Measurements from ENCODE around the gene RFC4.

The RFC4 gene

GRCh38 chr3:186757214-186757613 is 49.1 kb downstream of the RFC4 start:
- FAIRE-seq (no peak), DNase-seq (ENCODE audit: insufficient read length, low spot score) (no peak)
- TF ChIP-seq POLR2A (IDR thresholded peaks at IDR 0.05; ENCODE audit: low read depth, low read length) (no peak), POLR2AphosphoS5 (IDR thresholded peaks at IDR 0.05; ENCODE audit: low read depth, low read length) (no peak), POU2F2 (IDR thresholded peaks at IDR 0.05; ENCODE audit: low read depth, low read length) (no peak), PAX5 (IDR thresholded peaks at IDR 0.05; ENCODE audit: insufficient read depth, low read length, severe bottlenecking) (no peak), SPI1 (IDR thresholded peaks at IDR 0.05; ENCODE audit: low read depth, low read length) (no peak), TAF1 (IDR thresholded peaks at IDR 0.05; ENCODE audit: low read depth, low read length) (no peak)

GRCh38 chr3:186754871-186755270 is 51.4 kb downstream of the RFC4 start:
- no peak for DNase-seq (ENCODE audit: insufficient read length, low spot score)
- no peak for FAIRE-seq
- TF ChIP-seq POLR2AphosphoS5 (IDR thresholded peaks at IDR 0.05; ENCODE audit: low read depth, low read length) (no peak), SPI1 (IDR thresholded peaks at IDR 0.05; ENCODE audit: low read depth, low read length) (no peak), PAX5 (IDR thresholded peaks at IDR 0.05; ENCODE audit: insufficient read depth, low read length, severe bottlenecking) (no peak), POLR2A (IDR thresholded peaks at IDR 0.05; ENCODE audit: low read depth, low read length) (no peak), TAF1 (IDR thresholded peaks at IDR 0.05; ENCODE audit: low read depth, low read length) (no peak), POU2F2 (IDR thresholded peaks at IDR 0.05; ENCODE audit: low read depth, low read length) (no peak)

- FAIRE-seq (no peak), DNase-seq (ENCODE audit: insufficient read length, low spot score) (no peak)
- TF ChIP-seq TAF1 (IDR thresholded peaks at IDR 0.05; ENCODE audit: low read depth, low read length) (no peak), POLR2AphosphoS5 (IDR thresholded peaks at IDR 0.05; ENCODE audit: low read depth, low read length) (no peak)
These were observed 52.3 kb downstream of the RFC4 start for GRCh38 chr3:186754006-186754405.

- FAIRE-seq, result no peak
- no peak for TF ChIP-seq TAF1 (IDR thresholded peaks at IDR 0.05; ENCODE audit: low read depth, low read length)
- TF ChIP-seq POLR2AphosphoS5 (IDR thresholded peaks at IDR 0.05; ENCODE audit: low read depth, low read length), result no peak
- TF ChIP-seq SPI1 (IDR thresholded peaks at IDR 0.05; ENCODE audit: low read depth, low read length), result no peak
- TF ChIP-seq POU2F2 (IDR thresholded peaks at IDR 0.05; ENCODE audit: low read depth, low read length), result no peak
- TF ChIP-seq PAX5 (IDR thresholded peaks at IDR 0.05; ENCODE audit: insufficient read depth, low read length, severe bottlenecking), result no peak
- TF ChIP-seq POLR2A (IDR thresholded peaks at IDR 0.05; ENCODE audit: low read depth, low read length), result no peak
- no peak for DNase-seq (ENCODE audit: insufficient read length, low spot score)
These were observed 54.8 kb downstream of the RFC4 start for GRCh38 chr3:186751480-186751879.

- FAIRE-seq, result no peak
- DNase-seq (ENCODE audit: insufficient read length, low spot score), result no peak
- no peak for TF ChIP-seq POLR2AphosphoS5 (IDR thresholded peaks at IDR 0.05; ENCODE audit: low read depth, low read length)
- no peak for TF ChIP-seq SPI1 (IDR thresholded peaks at IDR 0.05; ENCODE audit: low read depth, low read length)
- TF ChIP-seq POLR2A (IDR thresholded peaks at IDR 0.05; ENCODE audit: low read depth, low read length), result no peak
- TF ChIP-seq PAX5 (IDR thresholded peaks at IDR 0.05; ENCODE audit: insufficient read depth, low read length, severe bottlenecking), result no peak
- no peak for TF ChIP-seq TAF1 (IDR thresholded peaks at IDR 0.05; ENCODE audit: low read depth, low read length)
- no peak for TF ChIP-seq POU2F2 (IDR thresholded peaks at IDR 0.05; ENCODE audit: low read depth, low read length)
These were observed 56.0 kb downstream of the RFC4 start for GRCh38 chr3:186750316-186750715.

GRCh38 chr3:186746008-186746407 is 60.3 kb downstream of the RFC4 start:
- DNase-seq (ENCODE audit: insufficient read length, low spot score) (no peak), FAIRE-seq (no peak)
- no peak for TF ChIP-seq POLR2AphosphoS5 (IDR thresholded peaks at IDR 0.05; ENCODE audit: low read depth, low read length)
- TF ChIP-seq POLR2A (IDR thresholded peaks at IDR 0.05; ENCODE audit: low read depth, low read length), result no peak
- no peak for TF ChIP-seq TAF1 (IDR thresholded peaks at IDR 0.05; ENCODE audit: low read depth, low read length)
- TF ChIP-seq PAX5 (IDR thresholded peaks at IDR 0.05; ENCODE audit: insufficient read depth, low read length, severe bottlenecking), result no peak
- no peak for TF ChIP-seq SPI1 (IDR thresholded peaks at IDR 0.05; ENCODE audit: low read depth, low read length)

GRCh38 chr3:186743666-186744065 is 62.6 kb downstream of the RFC4 start:
- FAIRE-seq (no peak), DNase-seq (ENCODE audit: insufficient read length, low spot score) (no peak)
- no peak for TF ChIP-seq PAX5 (IDR thresholded peaks at IDR 0.05; ENCODE audit: insufficient read depth, low read length, severe bottlenecking)
- no peak for TF ChIP-seq SPI1 (IDR thresholded peaks at IDR 0.05; ENCODE audit: low read depth, low read length)
- no peak for TF ChIP-seq POLR2A (IDR thresholded peaks at IDR 0.05; ENCODE audit: low read depth, low read length)
- TF ChIP-seq POU2F2 (IDR thresholded peaks at IDR 0.05; ENCODE audit: low read depth, low read length), result no peak
- no peak for TF ChIP-seq TAF1 (IDR thresholded peaks at IDR 0.05; ENCODE audit: low read depth, low read length)
- TF ChIP-seq POLR2AphosphoS5 (IDR thresholded peaks at IDR 0.05; ENCODE audit: low read depth, low read length), result no peak

- no peak for DNase-seq (ENCODE audit: insufficient read length, low spot score)
- TF ChIP-seq POLR2A (IDR thresholded peaks at IDR 0.05; ENCODE audit: low read depth, low read length) (no peak), TAF1 (IDR thresholded peaks at IDR 0.05; ENCODE audit: low read depth, low read length) (no peak), SPI1 (IDR thresholded peaks at IDR 0.05; ENCODE audit: low read depth, low read length) (no peak)
- FAIRE-seq, result no peak
These were observed 63.5 kb downstream of the RFC4 start for GRCh38 chr3:186742618-186743380.

All from GM12891 (cell line).